Keratinocyte (primary cell): ENCODE measurements around the gene CNOT3. TPM values are rescaled to one million over a fixed set of nuclear protein-coding genes. Genes with fewer than 3 reads are reported as not detected.

Source experiments
- DNase-seq: peaks from one replicate; pipeline ENCODE4 v3.0.0-alpha.2; 2011; ENCODE audit warnings: low read depth, missing footprints, low spot score
- FAIRE-seq: peaks from 2 replicates; lab custom pipeline; 2011; peaks lifted over from hg19 to GRCh38; lab: Jason Lieb, UNC
- H2AFZ ChIP-seq: 2 replicates; pipeline ENCODE4 v1.6.0; 2012; ENCODE audit warnings: low read length, control low read depth, inconsistent platforms; ENCODE audit not compliant: control insufficient read depth
- H3K27ac ChIP-seq: 2 replicates; pipeline ENCODE4 v1.5.1; 2011; ENCODE audit warnings: low read length; ENCODE audit not compliant: control insufficient read depth, insufficient read depth
- H3K27me3 ChIP-seq: 3 replicates; pipeline ENCODE4 v1.6.0; 2011; ENCODE audit warnings: low read length; ENCODE audit not compliant: control insufficient read depth, insufficient read depth; ENCODE audit errors: extremely low read depth
- H3K36me3 ChIP-seq, 2 experiments: 2 replicates in 1 of 2; 3 replicates in 1 of 2; pipeline ENCODE4 v1.5.1; 2011; ENCODE audit warnings: low read length in 2 of 2, mild to moderate bottlenecking in 1 of 2; ENCODE audit not compliant: control insufficient read depth in 2 of 2, insufficient read depth in 2 of 2; ENCODE audit errors: extremely low read depth in 1 of 2
- H3K4me1 ChIP-seq: 3 replicates; pipeline ENCODE4 v1.5.1; 2011; ENCODE audit warnings: low read length; ENCODE audit not compliant: control insufficient read depth, insufficient read depth; ENCODE audit errors: extremely low read depth
- H3K4me2 ChIP-seq: 3 replicates; pipeline ENCODE4 v1.6.0; 2011; ENCODE audit warnings: low read depth, low read length; ENCODE audit not compliant: control insufficient read depth, insufficient read depth; ENCODE audit errors: extremely low read depth
- H3K4me3 ChIP-seq, 3 experiments: fragments of 200-600 bp in 1 of 3; sonication (generic) in 1 of 3; 2 replicates in 2 of 3; 3 replicates in 1 of 3; pipeline ENCODE4 v1.5.1; 2011 to 2016; ENCODE audit warnings: low read length in 3 of 3, mild to moderate bottlenecking in 3 of 3, control low read depth in 2 of 3, inconsistent platforms in 1 of 3, low read depth in 1 of 3, mixed read lengths in 1 of 3, mixed run types in 1 of 3, moderate library complexity in 1 of 3; ENCODE audit not compliant: control insufficient read depth in 2 of 3, insufficient read depth in 2 of 3; ENCODE audit errors: extremely low read depth in 1 of 3
- H3K79me2 ChIP-seq: 2 replicates; pipeline ENCODE4 v1.6.0; 2012; ENCODE audit warnings: low read length; ENCODE audit not compliant: control insufficient read depth, insufficient read depth
- H3K9ac ChIP-seq: 3 replicates; pipeline ENCODE4 v1.6.0; 2011; ENCODE audit warnings: low read length; ENCODE audit not compliant: control insufficient read depth, insufficient read depth; ENCODE audit errors: extremely low read depth
- H3K9me1 ChIP-seq: 3 replicates; pipeline ENCODE4 v1.6.0; 2011; ENCODE audit warnings: low read length; ENCODE audit not compliant: control insufficient read depth, insufficient read depth; ENCODE audit errors: extremely low read depth
- H3K9me3 ChIP-seq: 2 replicates; pipeline ENCODE4 v1.5.1; 2012; ENCODE audit warnings: low read depth, low read length; ENCODE audit not compliant: control insufficient read depth
- H4K20me1 ChIP-seq: 3 replicates; pipeline ENCODE4 v1.6.0; 2011; ENCODE audit warnings: low read length; ENCODE audit not compliant: control insufficient read depth, insufficient read depth; ENCODE audit errors: extremely low read depth
- EZH2 ChIP-seq: IDR thresholded peaks from one replicate; pipeline ENCODE4 v1.6.1; 2012; ENCODE audit warnings: inconsistent platforms, mild to moderate bottlenecking, low read length, moderate library complexity
- dilution Hi-C: fragments of 300-500 bp; cut with MboI; formaldehyde crosslinking; loops from one replicate; pipeline ENCODE4 v1.7.0; 2020; ENCODE audit warnings: low sequenced_read_pairs; ENCODE audit not compliant: extremely low pct_ligation_motif_present
- polyA plus RNA-seq, 5 experiments: library from polyadenylated mRNA; depleted of rRNA in 3 of 5; stranded (reverse) in 3 of 5; stranded (forward) in 1 of 5; unstranded in 1 of 5; fragments of >200 nt; gene quantifications; 1 replicate in 1 of 5; 2 replicates in 3 of 5; 3 replicates in 1 of 5; pipeline versions ENCODE4 v1.2.1 to v1.2.3, GENCODE V29; 2011 to 2012; ENCODE audit warnings: missing spikeins in 2 of 5, low read depth in 1 of 5, low replicate concordance in 1 of 5
- TF ChIP-seq, protein P1 (sequence below), 3 experiments: IDR thresholded peaks in 1 of 3; conservative IDR thresholded peaks in 1 of 3; optimal IDR thresholded peaks in 1 of 3; 2 replicates in 2 of 3; 3 replicates in 1 of 3; pipeline versions ENCODE3 to v1.5.1; 2011; ENCODE audit warnings: low read length in 3 of 3, mild to moderate bottlenecking in 3 of 3, moderate library complexity in 2 of 3, control low read depth in 1 of 3, inconsistent platforms in 1 of 3; ENCODE audit not compliant: insufficient read depth in 2 of 3; ENCODE audit errors: extremely low read depth in 1 of 3

CNOT3 gene
- polyA plus RNA-seq, 1 donor (not counting 4 experiments of a cell fraction or from before 2014, with no cell fraction given), result 8.6 TPM

DNA sequence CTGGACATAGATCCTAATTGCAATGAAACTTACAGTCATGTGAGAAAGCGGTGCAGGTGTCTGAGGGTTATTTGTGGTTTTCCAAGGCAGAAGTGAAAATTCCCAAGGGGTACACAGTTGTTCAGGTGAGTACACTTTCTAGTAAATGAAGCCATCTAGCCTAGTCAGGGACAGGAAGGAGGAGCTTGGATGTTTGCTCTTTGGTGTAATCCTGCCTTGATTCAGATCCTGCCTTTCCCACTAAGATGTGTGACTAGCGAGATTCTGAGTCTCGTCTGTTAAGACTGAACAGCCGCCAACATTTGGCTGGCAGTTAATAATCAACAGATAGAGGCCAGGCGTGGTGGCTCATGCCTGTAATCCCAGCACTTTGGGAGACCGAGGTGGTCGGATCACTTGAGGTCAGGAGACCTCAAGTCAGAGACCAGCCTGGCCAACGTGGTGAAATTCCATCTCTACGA, 65.6 kb downstream of the CNOT3 start:
- H3K4me3 ChIP-seq, result peak overlapping the region in 1 of 3 experiments; percentile 92
- H3K79me2 ChIP-seq, result peaks cover 63% of the 10 kb centered on the region
- H4K20me1 ChIP-seq, result peaks cover 63% of the 10 kb centered on the region
- peak overlapping the region; percentile 98 for H3K4me2 ChIP-seq
- peaks cover 44 to 64% of the 10 kb centered on the region in 2 experiments for H3K36me3 ChIP-seq
- peak overlapping the region; percentile 40 for H3K9ac ChIP-seq
- no peak overlapping the region for H2AFZ ChIP-seq
- peaks cover 2% of the 10 kb centered on the region for H3K9me1 ChIP-seq
- dilution Hi-C loops, result no loop called here
- DNase-seq (no peak), FAIRE-seq (no peak)
- H3K9me3 ChIP-seq, result no peaks in the 10 kb centered on the region
- H3K4me1 ChIP-seq, result peaks cover 25% of the 10 kb centered on the region
- H3K27me3 ChIP-seq, result no peaks in the 10 kb centered on the region
- TF ChIP-seq, protein P1, sequence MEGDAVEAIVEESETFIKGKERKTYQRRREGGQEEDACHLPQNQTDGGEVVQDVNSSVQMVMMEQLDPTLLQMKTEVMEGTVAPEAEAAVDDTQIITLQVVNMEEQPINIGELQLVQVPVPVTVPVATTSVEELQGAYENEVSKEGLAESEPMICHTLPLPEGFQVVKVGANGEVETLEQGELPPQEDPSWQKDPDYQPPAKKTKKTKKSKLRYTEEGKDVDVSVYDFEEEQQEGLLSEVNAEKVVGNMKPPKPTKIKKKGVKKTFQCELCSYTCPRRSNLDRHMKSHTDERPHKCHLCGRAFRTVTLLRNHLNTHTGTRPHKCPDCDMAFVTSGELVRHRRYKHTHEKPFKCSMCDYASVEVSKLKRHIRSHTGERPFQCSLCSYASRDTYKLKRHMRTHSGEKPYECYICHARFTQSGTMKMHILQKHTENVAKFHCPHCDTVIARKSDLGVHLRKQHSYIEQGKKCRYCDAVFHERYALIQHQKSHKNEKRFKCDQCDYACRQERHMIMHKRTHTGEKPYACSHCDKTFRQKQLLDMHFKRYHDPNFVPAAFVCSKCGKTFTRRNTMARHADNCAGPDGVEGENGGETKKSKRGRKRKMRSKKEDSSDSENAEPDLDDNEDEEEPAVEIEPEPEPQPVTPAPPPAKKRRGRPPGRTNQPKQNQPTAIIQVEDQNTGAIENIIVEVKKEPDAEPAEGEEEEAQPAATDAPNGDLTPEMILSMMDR (optimal IDR thresholded peaks at IDR 0.05 in 1 of 3, IDR thresholded peaks at IDR 0.05 in 1 of 3, conservative IDR thresholded peaks at IDR 0.05 in 1 of 3; ENCODE audit: extremely low read depth in 1 of 3, insufficient read depth in 2 of 3, low read length in 3 of 3), result no peak
- no peak overlapping the region for H3K27ac ChIP-seq

DNA sequence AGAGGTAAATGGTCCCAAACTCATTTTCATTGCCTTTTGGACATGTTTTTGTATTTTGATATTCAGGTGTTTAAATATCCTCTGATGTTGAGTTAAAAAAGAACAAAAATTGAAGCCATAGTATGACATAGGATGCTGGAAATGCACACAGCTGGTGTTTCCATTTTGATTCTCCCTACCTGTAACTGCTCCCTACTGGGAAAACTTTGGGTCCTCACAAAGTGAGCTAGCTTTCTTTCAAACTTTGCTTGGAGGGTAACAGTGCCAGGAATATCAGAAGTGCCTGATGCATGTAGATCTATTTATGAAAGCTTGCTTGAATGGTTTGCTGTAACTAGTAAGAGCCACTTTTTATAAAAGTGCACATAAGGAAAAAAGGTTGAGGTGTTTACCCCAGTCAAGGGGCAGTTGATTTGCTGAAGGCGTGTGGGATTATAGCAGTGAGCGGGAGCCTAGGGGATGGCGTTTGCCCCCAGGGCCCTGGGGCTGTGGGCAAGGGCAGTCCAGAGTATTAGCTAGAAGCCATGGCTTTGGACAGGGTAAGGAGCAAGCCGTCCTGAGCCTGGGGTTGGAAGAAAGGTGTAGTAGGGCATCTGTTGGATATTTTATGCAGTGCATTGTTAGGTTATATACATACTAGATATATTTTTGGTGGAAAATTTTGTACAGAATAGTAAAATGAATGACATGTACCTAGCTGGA, 67.4 kb downstream of the CNOT3 start:
- no peak overlapping the region for H3K9ac ChIP-seq
- no peaks in the 10 kb centered on the region for H3K27me3 ChIP-seq

More for the DNA sequence above, 67.4 kb downstream of the CNOT3 start:
- TF ChIP-seq EZH2, result no peak
- dilution Hi-C loops, result no loop called here
- H3K9me1 ChIP-seq, result peaks cover 2% of the 10 kb centered on the region
- no peak for DNase-seq
- FAIRE-seq, result no peak
- H3K27ac ChIP-seq, result no peak overlapping the region
- no peak overlapping the region for H3K4me3 ChIP-seq
- peaks cover 68% of the 10 kb centered on the region for H4K20me1 ChIP-seq
- H3K4me1 ChIP-seq, result peaks cover 24% of the 10 kb centered on the region
- peaks cover 44 to 65% of the 10 kb centered on the region in 2 experiments for H3K36me3 ChIP-seq
- no peak overlapping the region for H2AFZ ChIP-seq
- H3K9me3 ChIP-seq, result no peaks in the 10 kb centered on the region
- H3K79me2 ChIP-seq, result peaks cover 63% of the 10 kb centered on the region
- no peak overlapping the region for H3K4me2 ChIP-seq

Other genes with a start within 250 kb of the CNOT3 start
- gene CACNG7, start 228.5 kb upstream of the CNOT3 start, polyA plus RNA-seq, result not detected in 3 replicates
- gene CACNG8, start 174.8 kb upstream of the CNOT3 start, polyA plus RNA-seq, result not detected in 3 replicates
- gene CACNG6, start 146.1 kb upstream of the CNOT3 start, polyA plus RNA-seq, result not detected in 3 replicates
- gene VSTM1, start 73.9 kb upstream of the CNOT3 start, polyA plus RNA-seq, result not detected in 3 replicates
- gene TARM1, start 56.4 kb upstream of the CNOT3 start, polyA plus RNA-seq, result not detected in 3 replicates
- gene OSCAR, start 37.0 kb upstream of the CNOT3 start, polyA plus RNA-seq, result 0.12 to 0.32 TPM (median 0.14 TPM) in 3 replicates
- 41.9 to 61.4 TPM (median 44.5 TPM) in 3 replicates for gene NDUFA3, start 34.9 kb upstream of the CNOT3 start, polyA plus RNA-seq
- gene TFPT, start 22.1 kb upstream of the CNOT3 start, polyA plus RNA-seq, result 6.8 to 9.2 TPM (median 7.8 TPM) in 3 replicates
- gene PRPF31, start 22.0 kb upstream of the CNOT3 start, polyA plus RNA-seq, result 25.7 to 56.9 TPM (median 42.2 TPM) in 3 replicates
- 2.0 to 4.0 TPM (median 3.4 TPM) in 3 replicates for gene LENG1, start 22.0 kb downstream of the CNOT3 start, polyA plus RNA-seq
- gene TMC4, start 35.4 kb downstream of the CNOT3 start, polyA plus RNA-seq, result 1.5 to 2.2 TPM (median 1.8 TPM) in 3 replicates
- 41.3 to 70.2 TPM (median 62.7 TPM) in 3 replicates for gene MBOAT7, start 51.8 kb downstream of the CNOT3 start, polyA plus RNA-seq
- 36.5 to 49.7 TPM (median 40.5 TPM) in 3 replicates for gene TSEN34, start 53.5 kb downstream of the CNOT3 start, polyA plus RNA-seq
- 1,666 to 2,598 TPM (median 1,866 TPM) in 3 replicates for gene RPS9, start 63.1 kb downstream of the CNOT3 start, polyA plus RNA-seq
- gene LILRB3, start 85.2 kb downstream of the CNOT3 start, polyA plus RNA-seq, result not detected in 3 replicates
- not detected in 3 replicates for gene LILRA6, start 105.0 kb downstream of the CNOT3 start, polyA plus RNA-seq
- gene LILRB5, start 119.5 kb downstream of the CNOT3 start, polyA plus RNA-seq, result not detected in 3 replicates
- not detected in 3 replicates for gene LILRB2, start 143.3 kb downstream of the CNOT3 start, polyA plus RNA-seq
- not detected in 3 replicates for gene LILRA5, start 175.4 kb downstream of the CNOT3 start, polyA plus RNA-seq
- gene LILRA4, start 201.4 kb downstream of the CNOT3 start, polyA plus RNA-seq, result not detected in 3 replicates
- gene LAIR1, start 227.2 kb downstream of the CNOT3 start, polyA plus RNA-seq, result not detected in 3 replicates